GM21528 (cell line): Measurements from ENCODE around the gene CNMD.
A peak's percentile ranks its signal among the peaks of the same experiment; 100 is the strongest.
"Not testable (repeated sequence)": the region's sequence is repeated elsewhere in the genome, so short reads cannot be mapped to it uniquely, and the experiment has no call there.

ENCODE experiments used
- ATAC-seq: cut with Tn5 transposase; IDR thresholded peaks from one replicate; pipeline ENCODE4 v1.9.1; 2021; ENCODE audit warnings: mild to moderate bottlenecking, moderate library complexity; ENCODE audit not compliant: unreplicated experiment, low FRiP score

CNMD gene

DNA sequence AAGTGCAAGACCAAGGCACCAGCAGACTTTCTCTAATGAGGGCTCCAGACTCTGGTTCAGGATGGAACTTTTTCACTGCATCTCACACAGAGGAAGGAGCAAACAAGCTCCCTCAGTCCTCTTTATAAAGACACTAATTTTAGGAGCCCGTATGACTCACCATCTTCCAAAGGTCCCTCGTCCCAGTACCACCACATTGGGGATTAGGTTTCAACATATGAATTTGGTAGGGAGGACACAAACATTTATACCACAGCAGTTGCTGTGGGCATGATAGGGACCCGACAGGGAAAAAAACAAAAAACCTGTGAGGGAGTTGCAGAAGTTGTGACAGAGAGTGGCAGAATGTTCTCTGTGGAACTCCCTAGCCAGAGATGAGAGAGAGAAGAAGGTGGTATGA, 6.5 kb upstream of the CNMD start:
- no peak for ATAC-seq

DNA sequence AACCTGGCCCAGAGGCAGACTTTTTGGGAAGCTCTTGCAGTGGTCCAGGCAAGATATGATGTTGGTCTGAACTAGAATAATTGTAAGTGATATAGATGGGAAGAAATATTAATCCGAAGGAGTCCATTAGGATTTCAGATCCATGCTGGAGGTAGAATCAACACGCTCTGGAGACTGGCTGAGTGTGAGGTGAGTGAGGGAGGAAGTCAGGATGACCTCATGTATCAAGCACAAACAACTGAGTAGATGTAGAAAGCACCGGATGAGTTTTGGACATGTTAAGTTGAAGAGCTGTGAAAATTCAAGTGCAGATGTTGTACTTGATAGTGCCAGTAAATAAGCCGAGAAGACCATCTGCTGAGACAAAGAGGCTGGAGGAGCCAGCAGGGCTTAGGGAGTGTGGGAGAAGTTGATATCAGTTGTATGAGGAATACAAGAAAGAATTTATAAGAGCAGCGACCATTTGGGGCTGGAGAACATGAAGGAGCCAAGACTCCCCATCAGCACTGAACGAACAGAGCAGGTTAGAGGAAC, 5.3 kb upstream of the CNMD start:
- ATAC-seq = no peak

DNA sequence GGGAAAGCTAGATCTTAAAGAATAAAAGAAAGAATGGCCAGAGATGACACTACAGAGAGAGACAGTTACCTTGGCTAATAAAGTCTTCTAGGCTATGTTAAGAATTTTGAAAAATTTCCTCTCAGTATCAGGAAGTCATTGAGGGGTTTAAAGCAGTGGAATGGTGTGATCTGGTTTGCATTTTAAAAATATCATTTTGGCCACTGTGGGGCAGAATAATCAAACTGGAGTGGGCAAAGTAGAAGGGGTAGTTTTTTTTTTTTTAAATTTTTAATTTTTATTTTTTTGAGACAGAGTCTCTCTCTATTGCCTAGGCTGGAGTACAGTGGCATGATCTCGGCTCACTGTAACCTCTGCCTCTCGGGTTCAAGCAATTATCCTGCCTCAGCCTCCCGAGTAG, 4.4 kb upstream of the CNMD start:
- ATAC-seq = no peak

DNA sequence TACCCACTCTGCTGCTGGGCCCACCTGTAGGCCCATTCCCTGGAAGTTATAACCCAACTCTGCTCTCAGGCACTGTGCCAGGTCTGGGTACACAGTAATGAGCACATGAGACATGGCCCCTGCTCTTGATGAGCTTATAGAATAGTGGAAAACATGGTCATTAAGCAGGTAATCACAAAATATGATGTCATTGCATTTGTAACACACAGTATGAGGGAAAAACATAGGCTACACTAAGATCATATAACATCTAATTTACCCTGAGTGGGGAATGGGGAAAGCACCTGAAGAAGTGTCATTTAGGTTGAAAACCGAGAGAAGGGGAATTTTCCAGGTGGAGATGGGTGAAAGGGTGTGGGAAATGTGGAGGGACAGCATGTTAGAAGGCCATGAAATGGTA, 3.9 kb upstream of the CNMD start:
- no peak for ATAC-seq

DNA sequence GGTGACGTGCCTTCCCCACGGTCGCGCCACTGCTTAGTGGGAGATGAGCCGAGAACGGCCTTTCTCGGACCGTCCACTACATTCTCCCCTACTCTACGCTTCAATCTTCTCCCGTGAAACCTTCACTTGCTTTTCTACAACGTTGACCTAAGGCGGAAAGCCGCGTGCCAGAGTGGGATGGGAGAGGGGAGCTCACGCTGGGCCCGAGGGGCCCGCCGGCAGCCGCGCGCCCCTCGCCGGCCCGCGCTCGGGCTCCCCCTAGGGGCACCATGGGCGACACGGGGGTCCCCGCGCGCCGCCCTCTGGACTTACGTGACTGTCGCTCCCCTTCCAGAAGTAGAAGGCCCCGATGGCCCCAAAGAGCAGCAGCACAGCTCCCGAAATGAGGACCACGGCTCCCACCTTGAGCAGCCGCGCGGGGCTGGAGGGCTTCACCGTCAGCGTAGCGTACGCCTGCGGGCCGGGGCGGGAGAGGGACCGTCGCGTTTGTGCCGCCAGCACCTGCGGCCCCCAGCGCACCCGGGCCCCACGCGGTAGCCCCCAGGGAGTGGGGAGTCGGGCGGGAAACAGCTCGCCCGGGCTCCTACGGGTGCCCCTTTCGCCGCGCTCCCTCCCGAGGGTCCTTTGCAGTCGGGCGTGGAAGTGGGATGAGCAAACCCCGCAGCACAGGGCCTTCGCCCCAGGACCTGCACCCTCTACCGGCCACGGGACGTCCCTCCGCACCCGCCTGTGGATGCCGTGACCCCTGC, 727 bp downstream of the CNMD start:
- ATAC-seq = peak; percentile 54

DNA sequence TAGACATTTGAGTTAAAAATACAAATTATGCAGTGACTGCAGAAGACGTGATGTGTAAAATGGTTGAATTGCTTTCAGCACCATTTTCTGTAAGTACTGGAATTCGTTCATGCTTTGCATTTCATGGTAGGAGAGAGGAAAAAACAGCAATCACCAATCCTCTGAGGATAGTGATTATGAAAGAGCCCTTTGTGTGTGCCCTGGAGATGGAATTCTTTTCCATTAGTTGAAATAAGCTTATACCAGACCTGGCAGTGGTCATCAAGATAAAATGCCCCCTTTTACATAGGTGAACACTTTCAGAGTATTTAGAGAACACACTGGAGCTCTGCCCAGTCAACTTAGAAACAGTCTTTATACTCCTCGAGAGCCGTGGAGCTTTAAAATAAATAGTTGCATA, 1.7 kb downstream of the CNMD start:
- ATAC-seq = no peak

DNA sequence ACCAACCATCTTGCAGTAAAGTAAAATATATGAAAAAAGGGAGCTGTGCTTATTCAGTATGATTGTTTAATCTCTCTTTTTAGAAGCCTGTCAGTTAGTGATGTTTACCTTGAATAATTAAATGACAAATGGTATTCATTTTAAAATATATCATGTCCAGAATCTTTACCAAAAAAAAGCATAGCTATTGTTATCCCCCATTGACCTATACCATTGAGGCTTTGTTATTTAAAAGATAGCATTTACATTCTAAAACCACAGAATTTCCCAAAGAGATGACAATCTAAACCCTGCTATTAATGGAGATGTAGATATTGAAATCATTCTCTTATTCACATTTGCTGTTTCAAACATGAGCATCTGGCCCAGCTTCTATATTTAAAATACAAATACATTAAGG, 2.2 kb downstream of the CNMD start:
- no peak for ATAC-seq

DNA sequence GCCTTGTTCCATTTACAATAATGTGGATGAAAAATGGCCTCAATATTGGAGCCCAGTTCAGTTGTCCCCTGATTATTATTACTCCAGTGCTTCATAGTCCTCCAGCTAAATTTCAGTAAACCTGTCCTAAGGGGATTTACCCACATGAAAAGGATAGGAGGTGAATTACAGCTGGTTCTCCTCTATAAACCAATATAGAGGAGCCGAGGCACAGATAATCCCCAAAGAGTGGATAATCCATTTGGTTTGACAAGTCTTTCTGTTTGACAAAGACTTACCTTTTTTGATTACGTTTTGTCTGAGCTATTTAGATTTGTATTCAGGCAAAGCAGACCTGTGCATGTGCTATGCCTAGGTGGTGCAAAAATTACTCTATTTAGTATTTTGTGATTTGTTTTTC, 2.7 kb downstream of the CNMD start:
- ATAC-seq = no peak

DNA sequence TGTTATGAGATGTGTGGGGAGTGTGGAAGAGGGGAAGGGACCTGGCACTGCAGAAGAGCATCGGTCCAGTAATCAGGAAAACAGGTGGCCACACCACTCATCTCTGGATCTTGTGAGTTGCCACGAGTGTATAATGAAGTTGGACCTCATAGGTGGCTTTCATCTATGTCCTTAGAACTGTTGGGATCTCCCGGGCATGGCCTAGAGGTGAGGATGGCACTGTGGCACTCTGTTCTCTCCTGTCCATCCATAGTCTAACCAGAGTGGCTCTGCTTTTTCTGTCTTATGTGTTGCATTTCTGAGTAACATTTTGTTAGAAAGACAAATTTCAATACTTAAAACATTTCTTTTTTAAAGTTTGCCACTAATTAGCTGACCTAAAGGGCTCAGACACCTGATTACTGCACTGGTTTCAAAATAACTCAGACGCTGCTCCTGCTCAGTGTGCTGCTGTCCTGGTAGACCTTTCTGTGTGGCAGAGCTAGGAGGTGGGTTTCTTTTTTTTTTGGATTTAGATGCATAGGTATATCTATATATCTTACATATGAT, 5.5 kb downstream of the CNMD start:
- ATAC-seq = no peak

DNA sequence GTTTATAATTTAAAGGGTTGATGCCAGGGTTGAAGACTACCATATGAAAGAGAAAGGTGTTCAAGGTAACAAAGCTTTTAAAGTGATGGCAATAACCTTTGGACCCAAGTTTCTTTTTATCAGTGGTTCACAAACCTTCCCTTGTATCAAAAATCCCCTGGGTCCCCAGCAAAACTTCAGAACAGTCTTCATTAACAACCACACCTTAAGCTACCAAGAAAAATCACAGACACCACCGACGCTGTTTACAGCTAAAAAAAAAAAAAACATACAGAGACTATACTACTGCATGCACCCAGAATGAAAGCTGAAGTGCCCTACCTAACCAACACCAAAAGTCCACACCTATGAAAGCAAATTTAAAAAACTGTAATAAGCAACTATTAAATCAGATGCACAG, 13.4 kb downstream of the CNMD start:
- no peak for ATAC-seq

DNA sequence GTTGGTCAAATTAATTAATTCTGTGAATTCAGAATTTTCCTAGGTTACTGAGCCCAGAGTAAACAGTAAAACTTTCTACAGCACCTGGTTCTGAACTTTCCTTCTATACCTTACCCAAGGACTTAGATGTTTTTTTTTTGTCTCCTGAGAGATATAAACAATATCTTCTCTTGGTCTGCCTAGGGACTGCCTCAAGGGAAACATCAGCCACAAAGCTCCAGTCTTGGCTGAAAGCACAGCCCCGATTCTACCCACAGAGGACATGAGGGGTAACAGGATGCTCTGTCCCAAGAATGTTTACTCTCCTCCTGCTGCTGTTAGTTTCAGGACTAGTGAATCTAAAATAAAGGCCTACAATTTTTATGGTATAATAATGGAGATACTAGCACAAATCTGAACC, 14.3 kb downstream of the CNMD start:
- no peak for ATAC-seq

DNA sequence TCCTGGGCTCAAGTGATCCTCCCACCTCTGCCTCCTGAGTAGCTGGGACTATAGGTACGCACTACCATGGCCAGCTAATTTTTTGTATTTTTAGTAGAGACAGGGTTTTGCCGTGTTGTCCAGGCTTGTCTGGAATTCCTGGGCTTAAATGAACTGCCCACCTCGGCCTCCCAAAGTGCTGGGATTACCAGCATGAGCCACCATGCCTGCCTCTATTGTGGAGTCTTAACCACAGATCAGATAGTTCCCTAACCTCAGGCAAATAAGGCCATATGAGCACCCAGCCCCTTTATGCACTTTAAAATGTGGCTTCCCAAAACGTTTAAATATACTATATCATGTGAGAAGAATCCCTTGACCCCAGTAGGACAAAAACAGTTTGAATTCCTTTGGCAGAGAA, 16.4 kb downstream of the CNMD start:
- no peak for ATAC-seq

DNA sequence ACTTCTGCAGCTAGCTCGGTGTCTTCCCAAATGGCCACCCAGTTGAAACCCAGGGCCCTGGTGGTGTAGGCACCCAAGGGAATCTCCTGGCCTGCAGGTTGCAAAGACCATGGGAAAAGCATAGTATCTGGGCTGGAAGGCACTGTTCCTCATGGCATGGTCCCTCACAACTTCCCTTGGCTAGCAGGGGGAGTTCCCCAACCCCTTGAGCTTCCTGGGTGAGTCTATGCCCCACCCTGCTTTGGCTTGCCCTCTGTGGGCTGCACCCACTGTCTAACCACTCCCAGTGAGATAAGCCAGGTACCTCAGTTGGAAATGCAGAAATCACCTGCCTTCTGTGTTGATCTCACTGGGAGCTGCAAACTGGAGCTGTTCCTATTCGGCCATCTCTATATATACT, 18.3 kb downstream of the CNMD start:
- ATAC-seq = not testable (repeated sequence)

DNA sequence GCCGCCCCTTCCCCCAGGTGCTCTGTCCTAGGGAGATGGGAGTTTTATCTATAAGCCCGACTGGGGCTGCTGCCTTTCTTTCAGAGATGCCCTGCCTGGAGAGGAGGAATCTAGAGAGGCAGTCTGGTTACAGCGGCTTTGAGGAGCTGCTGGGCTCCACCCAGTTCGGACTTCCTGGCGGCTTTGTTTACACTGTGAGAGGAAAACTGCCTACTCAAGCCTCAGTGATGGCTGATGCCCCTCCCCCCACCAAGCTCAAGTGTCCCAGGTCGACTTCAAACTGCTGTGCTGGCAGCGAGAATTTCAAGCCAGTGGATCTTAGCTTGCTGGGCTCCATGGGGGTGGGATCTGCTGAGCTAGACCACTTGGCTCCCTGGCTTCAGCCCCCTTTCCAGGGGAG, 18.7 kb downstream of the CNMD start:
- not testable (repeated sequence) for ATAC-seq

DNA sequence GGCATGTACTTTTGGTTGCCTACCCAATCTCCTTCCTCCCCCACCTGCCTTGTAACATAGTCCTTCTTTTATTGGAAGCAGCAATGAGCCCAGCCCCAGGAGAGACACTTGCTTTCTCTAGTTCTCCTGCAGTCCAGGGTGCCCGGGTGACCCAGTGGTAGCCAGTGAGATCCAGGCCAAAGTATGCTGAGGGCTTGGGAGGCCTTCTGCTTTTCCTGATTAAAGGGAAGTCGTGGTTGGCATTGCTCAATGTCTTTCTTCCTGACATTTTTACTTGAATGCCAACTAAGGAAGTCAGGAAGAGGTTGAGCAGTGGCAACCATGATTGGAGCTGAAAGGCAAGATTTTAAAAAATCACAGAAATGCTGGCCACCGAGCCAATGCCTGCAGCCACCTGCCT, 25.7 kb downstream of the CNMD start:
- ATAC-seq = no peak

DNA sequence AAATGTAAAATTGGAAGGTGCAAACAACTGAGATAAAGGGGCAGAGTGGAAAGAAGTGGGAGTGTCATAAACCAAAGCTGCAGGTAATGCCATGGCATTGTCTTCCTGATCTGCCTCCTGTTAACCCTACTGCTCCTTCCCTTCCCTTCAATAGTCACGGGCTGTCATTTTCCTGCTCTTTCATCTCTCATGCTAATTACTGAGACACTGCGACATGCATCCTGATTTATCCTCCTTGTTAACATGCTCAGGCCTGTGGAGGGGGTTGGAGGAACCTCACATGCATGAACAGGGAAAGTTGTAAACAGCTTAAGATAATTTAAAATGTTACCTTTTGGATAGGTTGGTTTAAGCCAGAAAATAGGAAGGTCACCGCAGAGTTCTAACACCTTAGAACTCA, 27.2 kb downstream of the CNMD start:
- ATAC-seq = no peak

DNA sequence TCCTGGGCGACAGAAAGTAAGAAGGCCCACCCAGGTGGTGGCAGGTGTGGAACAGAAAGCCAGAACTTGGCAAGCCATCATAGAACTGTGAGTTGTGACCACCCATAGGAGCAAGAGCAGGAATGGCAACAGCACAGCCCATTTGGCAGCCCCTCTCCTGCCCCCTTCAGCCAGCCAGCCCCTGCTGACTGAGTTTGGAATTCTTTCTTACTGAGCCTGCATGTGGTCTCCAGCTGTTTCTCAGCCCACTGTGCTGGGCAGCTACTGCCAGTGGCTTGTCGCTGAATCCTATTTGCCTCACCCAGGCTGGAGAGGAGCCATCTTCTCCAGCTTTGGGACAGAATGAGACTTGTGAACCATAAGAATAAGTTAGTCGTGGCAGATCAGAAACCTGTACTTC, 28.3 kb downstream of the CNMD start:
- ATAC-seq = no peak

DNA sequence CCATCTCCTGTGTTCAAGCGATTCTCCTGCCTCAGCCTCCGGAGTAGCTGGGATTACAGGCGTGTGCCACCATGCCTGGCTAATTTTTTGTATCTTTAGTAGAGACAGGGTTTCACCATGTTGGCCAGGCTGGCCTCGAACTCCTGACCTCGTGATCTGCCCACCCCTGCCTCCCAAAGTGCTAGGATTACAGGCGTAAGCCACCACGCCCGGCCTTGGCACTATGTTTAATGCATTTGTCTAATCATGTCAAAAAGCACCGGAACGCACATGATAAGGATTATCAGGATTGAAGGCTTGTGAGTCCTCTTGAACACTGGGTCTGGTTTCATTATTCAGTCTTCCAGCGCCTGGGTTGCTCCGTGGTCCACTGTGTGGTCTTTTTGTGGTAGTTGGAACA, 31.4 kb downstream of the CNMD start:
- not testable (repeated sequence) for ATAC-seq

DNA sequence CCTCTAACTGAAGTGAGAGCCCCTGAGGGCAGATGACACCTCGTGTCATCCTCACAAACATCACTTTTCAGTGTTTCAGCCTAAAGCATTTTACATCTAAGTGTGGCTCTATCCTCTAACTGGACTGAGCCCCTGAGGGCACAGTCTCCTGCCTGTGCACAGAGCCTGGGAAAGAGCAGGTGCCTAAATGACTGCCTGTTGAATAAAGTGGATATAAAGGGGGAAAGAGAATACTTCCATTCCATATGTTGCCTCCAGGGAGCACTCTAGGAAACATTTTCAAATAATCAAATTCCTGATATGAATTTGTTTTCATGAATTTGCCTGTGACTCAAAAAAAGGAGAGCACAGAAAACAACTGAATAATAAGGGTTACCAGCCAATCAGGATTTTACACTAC, 32.2 kb downstream of the CNMD start:
- ATAC-seq = no peak

DNA sequence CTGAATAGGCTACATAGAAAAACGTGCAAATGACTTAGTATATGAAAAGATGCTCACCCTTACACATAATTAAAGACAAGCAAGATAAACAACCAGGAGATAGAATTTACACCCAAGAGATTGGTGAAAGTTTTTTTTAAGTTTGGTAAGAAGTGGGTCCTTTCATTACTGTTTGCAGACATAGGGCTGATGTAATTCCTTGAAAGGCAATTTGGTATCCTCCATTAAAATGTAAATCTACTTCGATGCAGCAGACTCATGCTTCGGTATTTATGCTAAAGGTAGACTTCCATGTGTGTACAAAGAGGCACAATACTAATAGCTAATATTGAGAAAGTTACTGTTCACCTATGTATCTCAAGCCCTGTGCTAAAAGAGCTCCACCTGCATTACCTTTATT, 33.5 kb downstream of the CNMD start:
- ATAC-seq = no peak

DNA sequence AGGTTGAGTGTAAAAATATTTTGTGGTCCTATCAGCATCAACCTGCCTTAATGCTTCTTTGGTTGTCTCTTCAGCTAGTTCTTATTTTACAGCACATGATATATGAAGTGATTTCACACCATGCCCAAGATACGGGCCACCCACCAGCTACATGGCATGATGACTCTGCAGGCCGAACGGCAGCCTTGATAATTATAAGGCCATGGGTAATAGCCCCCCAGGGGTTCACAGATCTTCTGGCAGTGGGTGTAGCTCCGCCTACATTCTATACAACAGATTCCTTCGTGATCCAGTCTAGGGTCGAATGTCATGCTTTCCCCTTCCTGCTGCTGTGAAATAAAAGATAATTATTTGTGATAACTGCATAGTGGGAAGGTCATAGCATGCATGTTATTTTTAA, 36.1 kb downstream of the CNMD start:
- ATAC-seq = no peak

DNA sequence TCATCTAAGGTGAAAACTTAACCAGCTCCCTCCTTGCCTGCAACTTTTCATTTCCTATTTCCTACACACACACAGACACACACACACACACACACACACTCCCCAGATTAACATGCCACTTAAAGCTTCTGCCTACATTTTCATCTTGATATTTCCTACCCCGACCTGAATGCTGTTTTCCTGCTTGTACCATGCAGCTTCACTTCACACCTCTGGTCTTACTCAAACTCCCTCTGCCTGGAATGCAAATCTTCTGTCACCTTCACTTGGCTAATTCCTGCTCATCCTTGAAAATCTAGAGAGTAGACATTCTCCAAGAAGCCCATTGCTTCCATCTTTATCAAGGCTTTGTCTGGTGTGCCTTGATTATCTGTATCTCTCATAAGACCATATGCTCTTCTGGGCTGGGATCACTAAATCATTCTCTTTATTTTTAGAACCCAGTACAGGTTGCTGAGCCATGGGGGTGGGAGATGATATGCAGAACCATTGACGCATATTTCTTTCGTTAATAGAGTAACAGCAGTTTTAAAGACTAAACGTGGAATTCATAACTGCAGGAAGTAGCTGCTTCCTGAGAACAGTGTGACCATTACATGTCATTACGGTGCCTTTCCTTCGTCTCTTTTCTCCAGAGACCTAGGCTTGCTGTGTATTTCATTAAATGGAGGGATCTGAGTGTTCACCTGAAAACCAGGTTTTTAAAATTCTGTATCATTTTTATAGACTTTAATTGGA, 37.7 kb downstream of the CNMD start:
- ATAC-seq = no peak
